GM12864 (cell line): ENCODE measurements around the gene GSDME.

ENCODE experiments used
- DNase-seq: peaks from one replicate; pipeline ENCODE4 v3.0.0-alpha.2; 2011; ENCODE audit warnings: low read depth
- H3K4me3 ChIP-seq: 2 replicates; pipeline ENCODE4 v1.5.1; 2011; ENCODE audit warnings: mild to moderate bottlenecking, low read depth, low read length, control low read depth
- TF ChIP-seq, protein P1 (sequence below): IDR thresholded peaks from 2 replicates; pipeline ENCODE4 v1.5.1; 2011; ENCODE audit warnings: low read depth, mild to moderate bottlenecking, moderate library complexity, low read length, control low read depth, inconsistent platforms; ENCODE audit errors: missing control alignments

Gene GSDME

GRCh38 chr7:24722386-24723177 lies 34.7 kb downstream of the GSDME start:
- DNase-seq: no peak
- H3K4me3 ChIP-seq: no peak overlapping the region
- TF ChIP-seq, protein P1, sequence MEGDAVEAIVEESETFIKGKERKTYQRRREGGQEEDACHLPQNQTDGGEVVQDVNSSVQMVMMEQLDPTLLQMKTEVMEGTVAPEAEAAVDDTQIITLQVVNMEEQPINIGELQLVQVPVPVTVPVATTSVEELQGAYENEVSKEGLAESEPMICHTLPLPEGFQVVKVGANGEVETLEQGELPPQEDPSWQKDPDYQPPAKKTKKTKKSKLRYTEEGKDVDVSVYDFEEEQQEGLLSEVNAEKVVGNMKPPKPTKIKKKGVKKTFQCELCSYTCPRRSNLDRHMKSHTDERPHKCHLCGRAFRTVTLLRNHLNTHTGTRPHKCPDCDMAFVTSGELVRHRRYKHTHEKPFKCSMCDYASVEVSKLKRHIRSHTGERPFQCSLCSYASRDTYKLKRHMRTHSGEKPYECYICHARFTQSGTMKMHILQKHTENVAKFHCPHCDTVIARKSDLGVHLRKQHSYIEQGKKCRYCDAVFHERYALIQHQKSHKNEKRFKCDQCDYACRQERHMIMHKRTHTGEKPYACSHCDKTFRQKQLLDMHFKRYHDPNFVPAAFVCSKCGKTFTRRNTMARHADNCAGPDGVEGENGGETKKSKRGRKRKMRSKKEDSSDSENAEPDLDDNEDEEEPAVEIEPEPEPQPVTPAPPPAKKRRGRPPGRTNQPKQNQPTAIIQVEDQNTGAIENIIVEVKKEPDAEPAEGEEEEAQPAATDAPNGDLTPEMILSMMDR: no peak

GRCh38 chr7:24721481-24722001 lies 35.7 kb downstream of the GSDME start:
- TF ChIP-seq, protein P1: no peak
- no peak for DNase-seq
- H3K4me3 ChIP-seq: no peak overlapping the region

- no peak overlapping the region for H3K4me3 ChIP-seq
- no peak for DNase-seq
- TF ChIP-seq, protein P1: no peak
Observed at GRCh38 chr7:24720283-24720682, 37.0 kb downstream of the GSDME start.

DNA sequence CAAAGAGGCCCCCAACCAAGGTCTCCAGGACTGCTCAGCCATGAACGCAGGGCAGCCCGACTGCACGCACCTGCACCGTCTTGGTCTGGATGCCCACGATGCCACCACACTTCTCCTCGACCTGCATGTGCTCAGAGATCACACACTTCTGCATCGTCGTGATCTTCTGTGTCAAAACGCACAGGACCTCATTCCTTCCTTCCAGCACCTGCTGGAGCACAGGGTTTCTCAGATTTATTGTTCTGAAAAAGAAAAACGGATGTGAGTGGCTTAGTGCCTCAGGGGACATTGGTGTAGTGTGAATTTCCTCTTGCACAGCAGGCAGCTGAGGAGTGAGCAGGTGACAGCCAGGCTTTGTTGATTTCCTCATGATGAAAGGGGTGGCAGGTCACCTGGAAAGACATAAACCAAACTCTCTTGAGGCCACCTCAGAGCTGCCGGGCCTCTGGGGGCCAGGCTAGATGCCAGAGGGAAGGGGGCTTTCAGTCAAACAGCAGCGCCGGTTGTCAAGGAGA lies 38.2 kb downstream of the GSDME start:
- DNase-seq: peak; percentile 67
- H3K4me3 ChIP-seq: no peak overlapping the region
- TF ChIP-seq, protein P1: no peak

- peak overlapping the region; percentile 29 for H3K4me3 ChIP-seq
- no peak for DNase-seq
- TF ChIP-seq, protein P1: no peak
Observed at GRCh38 chr7:24718431-24718831, 38.8 kb downstream of the GSDME start.

- DNase-seq: no peak
- H3K4me3 ChIP-seq: peak overlapping the region; percentile 30
- TF ChIP-seq, protein P1: no peak
Observed at GRCh38 chr7:24717694-24718320, 39.5 kb downstream of the GSDME start.

- no peak for DNase-seq
- peak overlapping the region; percentile 7; the same call in 1 of the 2 replicates for H3K4me3 ChIP-seq
- TF ChIP-seq, protein P1: no peak
Observed at GRCh38 chr7:24717247-24717622, 40.0 kb downstream of the GSDME start.
